HepG2 (cell line): ENCODE results near the gene HOXA9. TPM values are rescaled to one million over a fixed set of nuclear protein-coding genes. Genes with fewer than 3 reads are reported as not detected.

Source experiments
- ELF3 ChIP-seq: IDR thresholded peaks from 2 replicates; pipeline ENCODE4 v1.6.1; 2016; ENCODE audit warnings: missing genetic modification reagents, missing compliant biosample characterization
- KLF11 ChIP-seq: IDR thresholded peaks from 2 replicates; pipeline ENCODE4 v1.6.1; 2016; ENCODE audit warnings: missing compliant biosample characterization
- NONO ChIP-seq, 2 experiments: fragments of 450-650 bp in 1 of 2; sonication (generic) in 1 of 2; formaldehyde crosslinking in 1 of 2; IDR thresholded peaks in 1 of 2; conservative IDR thresholded peaks in 1 of 2; 2 replicates each; pipeline versions ENCODE4 v1.6.1 to v1.8.0; 2017 to 2022; ENCODE audit warnings: mild to moderate bottlenecking in 1 of 2, missing genetic modification reagents in 1 of 2, moderate library complexity in 1 of 2
- SKIL ChIP-seq: sonication (generic); formaldehyde crosslinking; IDR thresholded peaks from 2 replicates; pipeline ENCODE4 v1.8.0; 2022; ENCODE audit warnings: missing genetic modification reagents, mild to moderate bottlenecking, moderate library complexity, borderline replicate concordance
- TOPORS ChIP-seq: sonication (generic); formaldehyde crosslinking; IDR thresholded peaks from 2 replicates; pipeline ENCODE4 v1.8.0; 2023; ENCODE audit warnings: mild to moderate bottlenecking, missing genetic modification reagents
- ZBTB20 ChIP-seq: sonication (generic); formaldehyde crosslinking; IDR thresholded peaks from 2 replicates; pipeline ENCODE4 v1.8.1; 2023; ENCODE audit warnings: missing genetic modification reagents, low read depth, mild to moderate bottlenecking, borderline replicate concordance
- ZFY ChIP-seq: sonication (generic); formaldehyde crosslinking; IDR thresholded peaks from 2 replicates; pipeline ENCODE4 v1.4.0; 2020; ENCODE audit warnings: missing genetic modification reagents
- ZNF121 ChIP-seq: sonication (generic); formaldehyde crosslinking; IDR thresholded peaks from 2 replicates; pipeline ENCODE4 v1.5.0; 2020; ENCODE audit warnings: mild to moderate bottlenecking, missing genetic modification reagents
- ZNF619 ChIP-seq: sonication (generic); formaldehyde crosslinking; IDR thresholded peaks from 2 replicates; pipeline ENCODE4 v1.4.0; 2020; ENCODE audit warnings: mild to moderate bottlenecking, missing genetic modification reagents
- polyA plus RNA-seq, 8 experiments: library from polyadenylated mRNA; depleted of rRNA in 3 of 8; stranded (reverse) in 7 of 8; unstranded in 1 of 8; fragments of >200 nt; fragmentation: Illumina TruSeq in 4 of 8; extraction: Trizol in 4 of 8; gene quantifications; 2 replicates each; pipeline versions ENCODE4 v1.2.1 to v1.2.3, GENCODE V29; 2011 to 2016; ENCODE audit warnings: low read depth in 4 of 8, missing spikeins in 1 of 8, mixed read lengths in 1 of 8; ENCODE audit not compliant: insufficient read depth in 1 of 8
- total RNA-seq, 5 experiments: library from RNA; depleted of rRNA; stranded (reverse); fragments of >200 nt; fragmentation: Illumina TruSeq; extraction: Trizol; gene quantifications; 2 replicates each; pipeline ENCODE4 v1.2.3, GENCODE V29; 2016; ENCODE audit warnings: low read depth in 1 of 5
- TF ChIP-seq, protein P1 (sequence below): sonication (generic); formaldehyde crosslinking; IDR thresholded peaks from 2 replicates; pipeline ENCODE4 v1.5.1; 2020; ENCODE audit warnings: mild to moderate bottlenecking, missing genetic modification reagents, moderate library complexity
- TF ChIP-seq, protein P2 (sequence below): sonication (generic); formaldehyde crosslinking; IDR thresholded peaks from 2 replicates; pipeline ENCODE4 v1.5.0; 2020; ENCODE audit warnings: mild to moderate bottlenecking, missing genetic modification reagents
- TF ChIP-seq, protein P3 (sequence below): sonication (generic); formaldehyde crosslinking; IDR thresholded peaks from 2 replicates; pipeline ENCODE4 v1.5.0; 2020; ENCODE audit warnings: mild to moderate bottlenecking, missing genetic modification reagents, borderline replicate concordance
- TF ChIP-seq, protein P4 (sequence below): sonication (generic); formaldehyde crosslinking; IDR thresholded peaks from 2 replicates; pipeline ENCODE4 v1.4.0; 2020; ENCODE audit warnings: missing genetic modification reagents, borderline replicate concordance

Gene HOXA9
- total and polyA plus RNA-seq, 2 of the 13 experiments (the other 11 are each of a cell fraction or from before 2014, with no cell fraction given): not detected

- TF ChIP-seq ZFY (CRISPR knock-in tag) (peak; percentile 92), ZBTB20 (CRISPR knock-in tag) (no peak; the same call in 1 of the 2 replicates), KLF11 (CRISPR knock-in tag) (no peak), ELF3 (0 out of 2 replicates have a peak, but pooled peaks have one; percentile 19), ZNF121 (CRISPR knock-in tag) (no peak), SKIL (CRISPR knock-in tag) (no peak), ZNF619 (CRISPR knock-in tag) (no peak), TOPORS (peak; percentile 47; the same call in 1 of the 2 replicates), NONO (IDR thresholded peaks at IDR 0.05) (no peak), NONO (CRISPR knock-in tag; conservative IDR thresholded peaks at IDR 0.05) (peak; percentile 70)
- TF ChIP-seq, protein P1, sequence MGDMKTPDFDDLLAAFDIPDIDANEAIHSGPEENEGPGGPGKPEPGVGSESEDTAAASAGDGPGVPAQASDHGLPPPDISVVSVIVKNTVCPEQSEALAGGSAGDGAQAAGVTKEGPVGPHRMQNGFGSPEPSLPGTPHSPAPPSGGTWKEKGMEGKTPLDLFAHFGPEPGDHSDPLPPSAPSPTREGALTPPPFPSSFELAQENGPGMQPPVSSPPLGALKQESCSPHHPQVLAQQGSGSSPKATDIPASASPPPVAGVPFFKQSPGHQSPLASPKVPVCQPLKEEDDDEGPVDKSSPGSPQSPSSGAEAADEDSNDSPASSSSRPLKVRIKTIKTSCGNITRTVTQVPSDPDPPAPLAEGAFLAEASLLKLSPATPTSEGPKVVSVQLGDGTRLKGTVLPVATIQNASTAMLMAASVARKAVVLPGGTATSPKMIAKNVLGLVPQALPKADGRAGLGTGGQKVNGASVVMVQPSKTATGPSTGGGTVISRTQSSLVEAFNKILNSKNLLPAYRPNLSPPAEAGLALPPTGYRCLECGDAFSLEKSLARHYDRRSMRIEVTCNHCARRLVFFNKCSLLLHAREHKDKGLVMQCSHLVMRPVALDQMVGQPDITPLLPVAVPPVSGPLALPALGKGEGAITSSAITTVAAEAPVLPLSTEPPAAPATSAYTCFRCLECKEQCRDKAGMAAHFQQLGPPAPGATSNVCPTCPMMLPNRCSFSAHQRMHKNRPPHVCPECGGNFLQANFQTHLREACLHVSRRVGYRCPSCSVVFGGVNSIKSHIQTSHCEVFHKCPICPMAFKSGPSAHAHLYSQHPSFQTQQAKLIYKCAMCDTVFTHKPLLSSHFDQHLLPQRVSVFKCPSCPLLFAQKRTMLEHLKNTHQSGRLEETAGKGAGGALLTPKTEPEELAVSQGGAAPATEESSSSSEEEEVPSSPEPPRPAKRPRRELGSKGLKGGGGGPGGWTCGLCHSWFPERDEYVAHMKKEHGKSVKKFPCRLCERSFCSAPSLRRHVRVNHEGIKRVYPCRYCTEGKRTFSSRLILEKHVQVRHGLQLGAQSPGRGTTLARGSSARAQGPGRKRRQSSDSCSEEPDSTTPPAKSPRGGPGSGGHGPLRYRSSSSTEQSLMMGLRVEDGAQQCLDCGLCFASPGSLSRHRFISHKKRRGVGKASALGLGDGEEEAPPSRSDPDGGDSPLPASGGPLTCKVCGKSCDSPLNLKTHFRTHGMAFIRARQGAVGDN (CRISPR knock-in tag): peak; percentile 90
- TF ChIP-seq, protein P2, sequence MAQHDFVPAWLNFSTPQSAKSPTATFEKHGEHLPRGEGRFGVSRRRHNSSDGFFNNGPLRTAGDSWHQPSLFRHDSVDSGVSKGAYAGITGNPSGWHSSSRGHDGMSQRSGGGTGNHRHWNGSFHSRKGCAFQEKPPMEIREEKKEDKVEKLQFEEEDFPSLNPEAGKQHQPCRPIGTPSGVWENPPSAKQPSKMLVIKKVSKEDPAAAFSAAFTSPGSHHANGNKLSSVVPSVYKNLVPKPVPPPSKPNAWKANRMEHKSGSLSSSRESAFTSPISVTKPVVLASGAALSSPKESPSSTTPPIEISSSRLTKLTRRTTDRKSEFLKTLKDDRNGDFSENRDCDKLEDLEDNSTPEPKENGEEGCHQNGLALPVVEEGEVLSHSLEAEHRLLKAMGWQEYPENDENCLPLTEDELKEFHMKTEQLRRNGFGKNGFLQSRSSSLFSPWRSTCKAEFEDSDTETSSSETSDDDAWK (CRISPR knock-in tag): no peak
- TF ChIP-seq, protein P3, sequence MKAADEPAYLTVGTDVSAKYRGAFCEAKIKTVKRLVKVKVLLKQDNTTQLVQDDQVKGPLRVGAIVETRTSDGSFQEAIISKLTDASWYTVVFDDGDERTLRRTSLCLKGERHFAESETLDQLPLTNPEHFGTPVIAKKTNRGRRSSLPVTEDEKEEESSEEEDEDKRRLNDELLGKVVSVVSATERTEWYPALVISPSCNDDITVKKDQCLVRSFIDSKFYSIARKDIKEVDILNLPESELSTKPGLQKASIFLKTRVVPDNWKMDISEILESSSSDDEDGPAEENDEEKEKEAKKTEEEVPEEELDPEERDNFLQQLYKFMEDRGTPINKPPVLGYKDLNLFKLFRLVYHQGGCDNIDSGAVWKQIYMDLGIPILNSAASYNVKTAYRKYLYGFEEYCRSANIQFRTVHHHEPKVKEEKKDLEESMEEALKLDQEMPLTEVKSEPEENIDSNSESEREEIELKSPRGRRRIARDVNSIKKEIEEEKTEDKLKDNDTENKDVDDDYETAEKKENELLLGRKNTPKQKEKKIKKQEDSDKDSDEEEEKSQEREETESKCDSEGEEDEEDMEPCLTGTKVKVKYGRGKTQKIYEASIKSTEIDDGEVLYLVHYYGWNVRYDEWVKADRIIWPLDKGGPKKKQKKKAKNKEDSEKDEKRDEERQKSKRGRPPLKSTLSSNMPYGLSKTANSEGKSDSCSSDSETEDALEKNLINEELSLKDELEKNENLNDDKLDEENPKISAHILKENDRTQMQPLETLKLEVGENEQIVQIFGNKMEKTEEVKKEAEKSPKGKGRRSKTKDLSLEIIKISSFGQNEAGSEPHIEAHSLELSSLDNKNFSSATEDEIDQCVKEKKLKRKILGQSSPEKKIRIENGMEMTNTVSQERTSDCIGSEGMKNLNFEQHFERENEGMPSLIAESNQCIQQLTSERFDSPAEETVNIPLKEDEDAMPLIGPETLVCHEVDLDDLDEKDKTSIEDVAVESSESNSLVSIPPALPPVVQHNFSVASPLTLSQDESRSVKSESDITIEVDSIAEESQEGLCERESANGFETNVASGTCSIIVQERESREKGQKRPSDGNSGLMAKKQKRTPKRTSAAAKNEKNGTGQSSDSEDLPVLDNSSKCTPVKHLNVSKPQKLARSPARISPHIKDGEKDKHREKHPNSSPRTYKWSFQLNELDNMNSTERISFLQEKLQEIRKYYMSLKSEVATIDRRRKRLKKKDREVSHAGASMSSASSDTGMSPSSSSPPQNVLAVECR: peak; percentile 69; the same call in 1 of the 2 replicates
- TF ChIP-seq, protein P4, sequence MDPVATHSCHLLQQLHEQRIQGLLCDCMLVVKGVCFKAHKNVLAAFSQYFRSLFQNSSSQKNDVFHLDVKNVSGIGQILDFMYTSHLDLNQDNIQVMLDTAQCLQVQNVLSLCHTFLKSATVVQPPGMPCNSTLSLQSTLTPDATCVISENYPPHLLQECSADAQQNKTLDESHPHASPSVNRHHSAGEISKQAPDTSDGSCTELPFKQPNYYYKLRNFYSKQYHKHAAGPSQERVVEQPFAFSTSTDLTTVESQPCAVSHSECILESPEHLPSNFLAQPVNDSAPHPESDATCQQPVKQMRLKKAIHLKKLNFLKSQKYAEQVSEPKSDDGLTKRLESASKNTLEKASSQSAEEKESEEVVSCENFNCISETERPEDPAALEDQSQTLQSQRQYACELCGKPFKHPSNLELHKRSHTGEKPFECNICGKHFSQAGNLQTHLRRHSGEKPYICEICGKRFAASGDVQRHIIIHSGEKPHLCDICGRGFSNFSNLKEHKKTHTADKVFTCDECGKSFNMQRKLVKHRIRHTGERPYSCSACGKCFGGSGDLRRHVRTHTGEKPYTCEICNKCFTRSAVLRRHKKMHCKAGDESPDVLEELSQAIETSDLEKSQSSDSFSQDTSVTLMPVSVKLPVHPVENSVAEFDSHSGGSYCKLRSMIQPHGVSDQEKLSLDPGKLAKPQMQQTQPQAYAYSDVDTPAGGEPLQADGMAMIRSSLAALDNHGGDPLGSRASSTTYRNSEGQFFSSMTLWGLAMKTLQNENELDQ (CRISPR knock-in tag): no peak
Measured at GRCh38 chr7:27150568-27151340, 14.6 kb downstream of the HOXA9 start (continued).
